Psoas muscle (tissue), 8 donors: Measurements from ENCODE around the gene NIP7. TPM values are rescaled to one million over a fixed set of nuclear protein-coding genes. Genes with fewer than 3 reads are reported as not detected.

Experiments
- ATAC-seq, 4 donors: fragments of 200-7000 bp; cut with Tn5 transposase; one replicate each; pipeline ENCODE4 v1.9.1; 2020; ENCODE audit warnings: moderate library complexity in 3 of 4, mild to moderate bottlenecking in 2 of 4
- DNase-seq, 2 donors: peaks; one replicate each; pipeline ENCODE4 v3.0.0-alpha.2; 2020
- H3K27ac ChIP-seq: fragments of 200-600 bp; one replicate; pipeline ENCODE4 v1.8.0; 2022
- H3K27me3 ChIP-seq, 3 donors: fragments of 200-600 bp in 1 of 3; one replicate each; pipeline versions ENCODE4 v1.6.1 to v1.8.0; 2013 to 2022; ENCODE audit warnings: low read length in 2 of 3, mild to moderate bottlenecking in 2 of 3, moderate library complexity in 1 of 3; ENCODE audit not compliant: insufficient read depth in 3 of 3
- H3K36me3 ChIP-seq, 2 donors: fragments of 200-600 bp in 1 of 2; one replicate each; pipeline versions ENCODE4 v1.6.1 to v1.8.0; 2013 to 2022; ENCODE audit warnings: low read depth in 1 of 2, mild to moderate bottlenecking in 1 of 2, moderate library complexity in 1 of 2; ENCODE audit not compliant: insufficient read depth in 1 of 2
- H3K4me1 ChIP-seq: fragments of 200-600 bp; one replicate; pipeline ENCODE4 v1.8.0; 2022
- H3K4me3 ChIP-seq: fragments of 200-600 bp; one replicate; pipeline ENCODE4 v1.8.0; 2022; ENCODE audit warnings: mild to moderate bottlenecking
- H3K9me3 ChIP-seq: fragments of 200-600 bp; one replicate; pipeline ENCODE4 v1.8.0; 2022
- CTCF ChIP-seq: fragments of 200-600 bp; IDR thresholded peaks from one replicate; pipeline ENCODE4 v1.8.0; 2022; ENCODE audit warnings: antibody characterized with exemption
- WGBS, 3 donors: extraction: QIAGEN DNeasy Blood & Tissue Kit; methylation state at CpG; one replicate each; pipeline versions ENCODE4 v1.1.6 to v1.1.7; 2013; 5-methylcytosine and 5-hydroxymethylcytosine counted together
- intact Hi-C, 2 donors: fragments of 100-400 bp; cut with DNase I; formaldehyde crosslinking; loops; one replicate each; pipeline versions ENCODE4 v1.11.0 to v1.14.2; 2022
- polyA plus RNA-seq, 3 donors: library from polyadenylated mRNA; stranded (reverse); fragments of 200-250 nt; gene quantifications; one replicate each; pipeline ENCODE4 v1.2.3, GENCODE V29; 2013
- total RNA-seq, 4 donors: library from RNA; stranded (reverse); fragmentation: NEBNext Ultra II Directional in 2 of 4; extraction: Animal tissue kit (Norgen Biotek cat#: 25700) in 2 of 4; gene quantifications; one replicate each; pipeline versions ENCODE4 v1.2.1 to v1.2.4, GENCODE V29; 2021 to 2023
- donor health status: healthy with polysubstance abuse.
- donor health status: DM: no; HTN: no; CAD: no; lungs with moderate emphysema.
- donor health status: Bipolar disorder and iron deficiency.
- donor health status: healthy.
- donor health status: DM: yes; HTN: yes; CAD: no.
- donor health status: DM: no; HTN: no; CAD: no.
- donor health status: DM: no; HTN: no; CAD: no.
- donor health status: DM: yes; HTN: yes; CAD: no.

Gene NIP7
- total and polyA plus RNA-seq, 7 donors: 9.2 to 24.8 (median 16.6) TPM

GRCh38 chr16:69298261-69298660, 41.3 kb upstream of the NIP7 start:
- no peak overlapping the region for H3K27ac ChIP-seq
- TF ChIP-seq CTCF: no peak
- intact Hi-C loops: no loop called here
- no peaks in the 10 kb centered on the region for H3K27me3 ChIP-seq
- WGBS, 3 donors: 98 to 99% (median 99%) methylated on average over 4 of the region's 4 CpGs
- no peak overlapping the region for H3K4me3 ChIP-seq
- no peak for ATAC-seq
- H3K9me3 ChIP-seq: no peaks in the 10 kb centered on the region
- H3K4me1 ChIP-seq: no peaks in the 10 kb centered on the region
- peaks cover 0 to 26% of the 10 kb centered on the region in 2 donors for H3K36me3 ChIP-seq
- no peak for DNase-seq

GRCh38 chr16:69301187-69301586, 38.4 kb upstream of the NIP7 start:
- intact Hi-C loops: no loop called here
- no peaks in the 10 kb centered on the region for H3K4me1 ChIP-seq
- H3K36me3 ChIP-seq: peaks cover 0 to 37% of the 10 kb centered on the region in 2 donors
- H3K27ac ChIP-seq: no peak overlapping the region
- no peak for ATAC-seq
- H3K4me3 ChIP-seq: no peak overlapping the region
- DNase-seq: no peak
- no peak for TF ChIP-seq CTCF
- H3K9me3 ChIP-seq: no peaks in the 10 kb centered on the region
- WGBS, 3 donors: 37 to 48% (median 38%) methylated on average over 1 of the region's 1 CpG
- H3K27me3 ChIP-seq: no peaks in the 10 kb centered on the region

DNA sequence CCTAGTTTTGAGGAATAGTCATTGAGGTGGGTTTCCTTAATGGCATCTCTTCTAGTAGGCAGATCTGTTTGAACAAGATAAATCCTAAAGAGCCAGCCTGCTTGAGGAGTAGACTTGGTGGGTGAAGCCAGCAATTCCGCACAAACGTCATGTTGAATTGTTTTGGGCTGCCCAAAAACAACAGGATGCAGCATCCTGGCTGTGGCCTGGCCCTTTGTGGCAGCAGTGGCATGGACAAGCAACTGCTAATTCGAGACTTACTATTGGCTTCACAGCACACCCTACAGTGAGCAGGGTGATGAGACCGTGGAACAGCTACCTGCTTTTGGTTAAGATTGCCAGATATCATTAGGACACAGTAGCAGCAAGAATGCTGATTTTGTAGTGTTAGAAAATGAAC, 37.7 kb upstream of the NIP7 start:
- WGBS, 3 donors: 87 to 89% (median 88%) methylated on average over 4 of the region's 4 CpGs
- no peaks in the 10 kb centered on the region for H3K9me3 ChIP-seq
- H3K27ac ChIP-seq: no peak overlapping the region
- TF ChIP-seq CTCF: no peak
- intact Hi-C loops: no loop called here
- H3K4me3 ChIP-seq: no peak overlapping the region
- ATAC-seq (no peak), DNase-seq (no peak)
- no peaks in the 10 kb centered on the region for H3K4me1 ChIP-seq
- peaks cover 0 to 37% of the 10 kb centered on the region in 2 donors for H3K36me3 ChIP-seq
- no peaks in the 10 kb centered on the region for H3K27me3 ChIP-seq

DNA sequence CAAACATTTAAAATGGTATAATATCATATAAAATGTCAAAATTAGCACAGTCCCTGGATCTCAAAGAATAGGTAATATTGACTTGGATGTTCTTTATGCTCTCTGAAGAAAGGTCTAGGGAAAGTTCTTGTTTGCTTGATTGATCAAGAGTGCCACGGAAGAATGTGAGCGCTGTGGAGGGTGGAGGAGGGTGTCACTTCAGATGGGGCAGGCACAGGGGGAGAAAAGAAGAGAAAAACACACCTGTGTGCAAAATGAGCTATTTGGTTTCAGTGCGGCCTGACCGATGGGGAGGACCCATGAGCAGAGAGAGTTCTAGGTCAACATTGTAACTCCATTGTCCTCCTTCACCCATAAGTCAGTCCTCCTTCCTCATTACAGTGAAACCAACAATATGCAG, 37.3 kb upstream of the NIP7 start:
- peaks cover 0 to 37% of the 10 kb centered on the region in 2 donors for H3K36me3 ChIP-seq
- WGBS, 3 donors: 91 to 98% (median 95%) methylated on average over 4 of the region's 4 CpGs
- no peak overlapping the region for H3K4me3 ChIP-seq
- DNase-seq (no peak), ATAC-seq (no peak)
- no peaks in the 10 kb centered on the region for H3K9me3 ChIP-seq
- intact Hi-C loops: no loop called here
- no peaks in the 10 kb centered on the region for H3K27me3 ChIP-seq
- H3K4me1 ChIP-seq: no peaks in the 10 kb centered on the region
- no peak overlapping the region for H3K27ac ChIP-seq
- TF ChIP-seq CTCF: no peak

DNA sequence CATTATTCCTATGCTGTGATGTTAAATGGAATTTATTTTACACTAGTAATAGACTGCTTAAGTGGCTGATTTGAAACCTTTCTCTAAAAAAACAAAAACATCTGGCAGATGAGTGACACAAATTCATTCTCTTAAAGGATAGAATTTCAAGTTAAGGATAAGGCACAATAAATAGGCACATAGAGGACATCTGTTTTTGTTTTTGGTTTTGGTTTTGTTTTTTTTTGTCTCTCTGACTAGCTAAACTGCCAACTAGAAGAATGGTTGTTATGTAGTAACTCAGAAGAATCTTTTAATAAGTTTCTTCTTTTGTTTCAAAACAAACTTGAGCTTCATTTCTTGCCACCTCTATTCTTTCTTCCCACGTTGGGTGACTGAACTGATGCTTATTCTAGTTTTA, 33.5 kb upstream of the NIP7 start:
- WGBS, 3 donors: 67 to 78% (median 69%) methylated on average over 1 of the region's 1 CpG
- TF ChIP-seq CTCF: no peak
- intact Hi-C loops: no loop called here

More for the DNA sequence above, 33.5 kb upstream of the NIP7 start:
- H3K9me3 ChIP-seq: no peaks in the 10 kb centered on the region
- ATAC-seq (no peak), DNase-seq (no peak)
- H3K4me3 ChIP-seq: no peak overlapping the region
- H3K27ac ChIP-seq: no peak overlapping the region
- no peaks in the 10 kb centered on the region for H3K27me3 ChIP-seq
- H3K4me1 ChIP-seq: no peaks in the 10 kb centered on the region
- H3K36me3 ChIP-seq: peaks cover 0 to 17% of the 10 kb centered on the region in 2 donors
